DND-41 (cell line): ENCODE measurements around the gene CYB561.

Source experiments
- EZH2 ChIP-seq: IDR thresholded peaks from 3 replicates; pipeline ENCODE4 v1.6.1; 2012; ENCODE audit warnings: borderline replicate concordance, low read depth, mild to moderate bottlenecking, moderate library complexity, low read length, inconsistent platforms; ENCODE audit not compliant: severe bottlenecking
- TF ChIP-seq, protein P1 (sequence below): IDR thresholded peaks from 2 replicates; pipeline ENCODE4 v1.5.1; 2012; ENCODE audit warnings: borderline replicate concordance, low read length, moderate library complexity, mild to moderate bottlenecking; ENCODE audit not compliant: poor library complexity, severe bottlenecking; ENCODE audit errors: extremely low read depth

DNA sequence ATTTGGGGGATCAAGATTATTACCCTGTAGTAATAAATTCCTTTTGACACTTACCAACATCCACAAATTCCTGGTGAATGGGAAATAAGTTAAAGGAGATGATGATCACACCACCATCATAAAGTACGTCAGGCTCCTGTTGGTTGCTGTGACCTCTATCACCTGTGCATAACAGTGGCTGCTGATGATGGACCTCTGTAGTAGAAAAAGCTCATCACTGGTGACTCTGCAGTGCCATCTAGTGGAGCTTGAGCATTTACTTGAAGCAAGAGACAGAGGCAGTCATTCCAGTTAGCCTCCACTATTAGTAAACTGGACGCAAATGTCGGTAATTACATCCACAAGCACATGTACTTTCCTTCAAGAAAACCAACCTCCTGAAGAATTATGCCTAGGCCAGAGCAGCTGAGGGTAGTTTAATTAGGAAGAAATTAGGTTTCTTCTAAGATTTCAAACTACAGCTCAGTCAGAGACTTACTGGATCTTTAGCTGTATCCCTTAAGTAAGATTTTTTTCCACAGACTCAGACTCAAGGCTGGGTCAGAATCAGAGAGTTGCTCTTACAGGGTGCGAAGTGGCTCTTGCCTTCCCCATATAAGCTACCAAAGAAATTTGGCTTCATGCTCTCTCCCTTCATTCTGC is 39.3 kb downstream of the CYB561 start:
- TF ChIP-seq, protein P1, sequence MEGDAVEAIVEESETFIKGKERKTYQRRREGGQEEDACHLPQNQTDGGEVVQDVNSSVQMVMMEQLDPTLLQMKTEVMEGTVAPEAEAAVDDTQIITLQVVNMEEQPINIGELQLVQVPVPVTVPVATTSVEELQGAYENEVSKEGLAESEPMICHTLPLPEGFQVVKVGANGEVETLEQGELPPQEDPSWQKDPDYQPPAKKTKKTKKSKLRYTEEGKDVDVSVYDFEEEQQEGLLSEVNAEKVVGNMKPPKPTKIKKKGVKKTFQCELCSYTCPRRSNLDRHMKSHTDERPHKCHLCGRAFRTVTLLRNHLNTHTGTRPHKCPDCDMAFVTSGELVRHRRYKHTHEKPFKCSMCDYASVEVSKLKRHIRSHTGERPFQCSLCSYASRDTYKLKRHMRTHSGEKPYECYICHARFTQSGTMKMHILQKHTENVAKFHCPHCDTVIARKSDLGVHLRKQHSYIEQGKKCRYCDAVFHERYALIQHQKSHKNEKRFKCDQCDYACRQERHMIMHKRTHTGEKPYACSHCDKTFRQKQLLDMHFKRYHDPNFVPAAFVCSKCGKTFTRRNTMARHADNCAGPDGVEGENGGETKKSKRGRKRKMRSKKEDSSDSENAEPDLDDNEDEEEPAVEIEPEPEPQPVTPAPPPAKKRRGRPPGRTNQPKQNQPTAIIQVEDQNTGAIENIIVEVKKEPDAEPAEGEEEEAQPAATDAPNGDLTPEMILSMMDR: peak; percentile 91
- TF ChIP-seq EZH2: no peak
